Esophagus squamous epithelium (tissue), 5 donors: Measurements from ENCODE around the gene PTGES. TPM values are rescaled to one million over a fixed set of nuclear protein-coding genes. Genes with fewer than 3 reads are reported as not detected.
"Not testable (repeated sequence)": the region's sequence is repeated elsewhere in the genome, so short reads cannot be mapped to it uniquely, and the experiment has no call there.

Experiments
- DNase-seq: peaks from one replicate; lab custom pipeline; 2025; lab: John Stamatoyannopoulos, UW
- H3K27ac ChIP-seq, 4 donors: fragments of 200-600 bp; sonication (generic); one replicate each; pipeline ENCODE4 v1.5.1; 2016 to 2019; ENCODE audit warnings: mild to moderate bottlenecking in 1 of 4
- H3K27me3 ChIP-seq, 4 donors: fragments of 200-600 bp; sonication (generic); 1 replicate in 3 of 4; 2 replicates in 1 of 4; pipeline versions ENCODE4 v1.5.1 to v1.6.0; 2017 to 2021; ENCODE audit warnings: antibody characterized with exemption in 1 of 4
- H3K36me3 ChIP-seq, 3 donors: fragments of 200-600 bp; sonication (generic); one replicate each; pipeline ENCODE4 v1.5.1; 2016 to 2019
- H3K4me1 ChIP-seq, 3 donors: fragments of 200-600 bp; sonication (generic); one replicate each; pipeline ENCODE4 v1.5.1; 2017 to 2019
- H3K4me3 ChIP-seq, 4 donors: fragments of 200-600 bp; sonication (generic); 1 replicate in 3 of 4; 2 replicates in 1 of 4; pipeline ENCODE4 v1.5.1; 2016 to 2019; ENCODE audit warnings: mild to moderate bottlenecking in 2 of 4, moderate library complexity in 1 of 4
- H3K9me3 ChIP-seq, 3 donors: fragments of 200-600 bp; sonication (generic); one replicate each; pipeline ENCODE4 v1.5.1; 2016 to 2019
- CTCF ChIP-seq, 6 experiments: fragments of 450-650 bp in 4 of 6; fragments of 200-600 bp in 2 of 6; sonication (generic) in 2 of 6; IDR thresholded peaks; one replicate each; pipeline ENCODE4 v1.5.1; 2016 to 2019; ENCODE audit warnings: antibody characterized with exemption in 6 of 6, mild to moderate bottlenecking in 4 of 6, moderate library complexity in 4 of 6
- POLR2A ChIP-seq, 4 donors: fragments of 450-650 bp; IDR thresholded peaks; one replicate each; pipeline ENCODE4 v1.6.1; 2017; ENCODE audit warnings: antibody characterized with exemption in 4 of 4, mild to moderate bottlenecking in 4 of 4, moderate library complexity in 3 of 4
- WGBS, 2 donors: methylation state at CpG; one replicate each; pipeline ENCODE4 v1.1.5; 2018; 5-methylcytosine and 5-hydroxymethylcytosine counted together
- intact Hi-C: fragments of 100-400 bp; cut with DNase I; formaldehyde crosslinking; loops from one replicate; pipeline ENCODE4 v1.15.0; 2022
- total RNA-seq, 4 donors: library from RNA; depleted of rRNA; stranded (reverse); fragments of >200 nt; gene quantifications; one replicate each; pipeline ENCODE4 v1.1.0, GENCODE V29; 2016
- donor health status: DM: yes; HTN: yes; CAD: no.

PTGES gene
- total RNA-seq, 4 donors from 2014 or later: 5.6 to 31.2 (median 14.9) TPM

- no peaks in the 10 kb centered on the region for H3K9me3 ChIP-seq
- WGBS, 2 donors: 81 to 84% methylated on average over 5 to 6 of the region's 8 CpGs
- no peak for TF ChIP-seq CTCF (IDR thresholded peaks at IDR 0.05)
- TF ChIP-seq POLR2A (IDR thresholded peaks at IDR 0.05): no peak
- H3K36me3 ChIP-seq: no peaks in the 10 kb centered on the region
- H3K27me3 ChIP-seq: peaks cover 0 to 5% (median 0%) of the 10 kb centered on the region in 4 donors
- no peak for DNase-seq
- intact Hi-C loops: no loop called here
- peak overlapping the region in 2 of 4 donors; percentile 9 to 40 for H3K4me3 ChIP-seq
- H3K27ac ChIP-seq: peak overlapping the region; percentile 59 to 92 (median 72)
- H3K4me1 ChIP-seq: peaks cover 22 to 31% (median 25%) of the 10 kb centered on the region in 3 donors
Observed at GRCh38 chr9:129776566-129776937, 23.7 kb upstream of the PTGES start.

- 89 to 92% methylated on average over 4 of the region's 4 CpGs for WGBS, 2 donors
- H3K9me3 ChIP-seq, H3K4me3 ChIP-seq, intact Hi-C loops, DNase-seq, H3K36me3 ChIP-seq, H3K27me3 ChIP-seq: not testable (repeated sequence)
- Histone ChIP-seq H3K27ac (peak overlapping the region in 2 of 4 donors; percentile 82 to 92), H3K4me1 (peaks cover 22 to 31% (median 25%) of the 10 kb centered on the region in 3 donors)
Observed at GRCh38 chr9:129776096-129776495, 23.3 kb upstream of the PTGES start.

GRCh38 chr9:129775448-129775798 lies 22.6 kb upstream of the PTGES start:
- Histone ChIP-seq H3K36me3 (no peaks in the 10 kb centered on the region), H3K4me1 (peaks cover 22 to 31% (median 25%) of the 10 kb centered on the region in 3 donors), H3K27me3 (peaks cover 0 to 5% (median 0%) of the 10 kb centered on the region in 4 donors), H3K27ac (no peak overlapping the region), H3K4me3 (no peak overlapping the region), H3K9me3 (no peaks in the 10 kb centered on the region)
- intact Hi-C loops: no loop called here
- DNase-seq: no peak
- TF ChIP-seq CTCF (IDR thresholded peaks at IDR 0.05) (no peak), POLR2A (IDR thresholded peaks at IDR 0.05) (no peak)
- 20% methylated on average over 2 of the region's 2 CpGs; no CpG with 5 or more reads in 1 of the 2 donors for WGBS, 2 donors

GRCh38 chr9:129774791-129775447 lies 22.1 kb upstream of the PTGES start:
- DNase-seq: no peak
- TF ChIP-seq POLR2A (IDR thresholded peaks at IDR 0.05): no peak
- TF ChIP-seq CTCF (IDR thresholded peaks at IDR 0.05): no peak
- 59 to 77% methylated on average over 10 to 13 of the region's 20 CpGs for WGBS, 2 donors
- Histone ChIP-seq H3K27ac (no peak overlapping the region), H3K27me3 (peaks cover 0 to 5% (median 0%) of the 10 kb centered on the region in 4 donors), H3K4me3 (no peak overlapping the region), H3K36me3 (no peaks in the 10 kb centered on the region), H3K4me1 (peaks cover 22 to 31% (median 25%) of the 10 kb centered on the region in 3 donors), H3K9me3 (no peaks in the 10 kb centered on the region)
- intact Hi-C loops: no loop called here

- Histone ChIP-seq H3K27me3 (peaks cover 0 to 5% (median 0%) of the 10 kb centered on the region in 4 donors), H3K36me3 (no peaks in the 10 kb centered on the region), H3K27ac (peak overlapping the region in 2 of 4 donors; percentile 9 to 16), H3K4me3 (no peak overlapping the region), H3K4me1 (peaks cover 22 to 30% (median 25%) of the 10 kb centered on the region in 3 donors), H3K9me3 (no peaks in the 10 kb centered on the region)
- TF ChIP-seq POLR2A (IDR thresholded peaks at IDR 0.05) (no peak), CTCF (IDR thresholded peaks at IDR 0.05) (no peak)
- DNase-seq: no peak
- 43 to 67% methylated on average over 2 to 8 of the region's 10 CpGs for WGBS, 2 donors
- intact Hi-C loops: no loop called here
Observed at GRCh38 chr9:129773262-129774048, 20.6 kb upstream of the PTGES start.
